Brain pericyte (primary cell): ENCODE data around the gene TTLL5.
"Not testable (repeated sequence)": the region's sequence is repeated elsewhere in the genome, so short reads cannot be mapped to it uniquely, and the experiment has no call there.

ENCODE experiments used
- DNase-seq: peaks from one replicate; pipeline ENCODE4 v3.0.0-alpha.2; 2012; ENCODE audit warnings: low read depth, low spot score

Gene TTLL5

GRCh38 chr14:75831952-75832351 is 170.9 kb downstream of the TTLL5 start:
- no peak for DNase-seq

- no peak for DNase-seq
These were observed 171.7 kb downstream of the TTLL5 start for GRCh38 chr14:75832621-75833297.

GRCh38 chr14:75833326-75834020 is 172.4 kb downstream of the TTLL5 start:
- no peak for DNase-seq

GRCh38 chr14:75835156-75835725 is 174.2 kb downstream of the TTLL5 start:
- DNase-seq: no peak

- no peak for DNase-seq
These were observed 174.7 kb downstream of the TTLL5 start for GRCh38 chr14:75835737-75836136.

GRCh38 chr14:75837151-75837787 is 176.2 kb downstream of the TTLL5 start:
- no peak for DNase-seq

- no peak for DNase-seq
These were observed 179.9 kb downstream of the TTLL5 start for GRCh38 chr14:75840911-75841310.

- DNase-seq: no peak
These were observed 181.5 kb downstream of the TTLL5 start for GRCh38 chr14:75842551-75842950.

GRCh38 chr14:75844486-75844885 is 183.4 kb downstream of the TTLL5 start:
- no peak for DNase-seq

GRCh38 chr14:75845136-75845804 is 184.2 kb downstream of the TTLL5 start:
- no peak for DNase-seq

- DNase-seq: not testable (repeated sequence)
These were observed 185.6 kb downstream of the TTLL5 start for GRCh38 chr14:75846694-75847093.

- DNase-seq: no peak
These were observed 186.5 kb downstream of the TTLL5 start for GRCh38 chr14:75847584-75847983.

- no peak for DNase-seq
These were observed 187.3 kb downstream of the TTLL5 start for GRCh38 chr14:75848167-75848913.

- DNase-seq: no peak
These were observed 188.4 kb downstream of the TTLL5 start for GRCh38 chr14:75849300-75849895.

GRCh38 chr14:75851574-75851866 is 190.5 kb downstream of the TTLL5 start:
- no peak for DNase-seq

- no peak for DNase-seq
These were observed 193.2 kb downstream of the TTLL5 start for GRCh38 chr14:75854111-75854799.

- no peak for DNase-seq
These were observed 196.2 kb downstream of the TTLL5 start for GRCh38 chr14:75857199-75857598.

- no peak for DNase-seq
These were observed 197.3 kb downstream of the TTLL5 start for GRCh38 chr14:75858362-75858761.

GRCh38 chr14:75859746-75860145 is 198.7 kb downstream of the TTLL5 start:
- DNase-seq: no peak

GRCh38 chr14:75860561-75861160 is 199.6 kb downstream of the TTLL5 start:
- DNase-seq: no peak
